Islet precursor cell (in vitro differentiated cells): ENCODE results near the gene FTCDNL1.

Experiments
- DNase-seq: peaks from one replicate; pipeline ENCODE4 v3.0.0-alpha.2; 2018

Gene FTCDNL1

GRCh38 chr2:199850718-199851500 lies at the start of gene FTCDNL1:
Gene FTCDNL1 (minus strand): TSS chr2:199851192. CDS start chr2:199848962, 2,230 bp downstream.
- DNase-seq = peak; percentile 81

GRCh38 chr2:199896617-199897016 lies 45.6 kb upstream of the FTCDNL1 start:
- DNase-seq = no peak

DNA sequence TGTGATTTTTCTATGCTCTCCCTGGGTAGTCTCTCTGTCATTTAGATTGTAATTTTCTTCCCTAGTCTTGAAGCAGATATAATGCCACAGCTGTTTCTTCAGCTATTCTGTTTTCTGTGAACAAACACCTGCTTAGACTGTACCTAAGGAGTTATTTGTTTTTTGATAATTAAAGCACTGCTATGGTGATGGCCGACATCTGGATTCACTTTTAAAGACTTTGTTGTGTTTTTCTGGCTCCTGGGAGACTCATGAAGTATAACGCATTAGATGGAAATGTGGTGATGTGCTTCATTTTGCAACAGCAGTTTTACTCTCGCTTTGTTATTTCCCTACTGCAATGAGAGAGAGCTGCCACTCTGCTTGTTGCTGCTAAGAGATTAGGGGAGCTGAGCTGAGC lies 44.4 kb upstream of the FTCDNL1 start:
- no peak for DNase-seq

DNA sequence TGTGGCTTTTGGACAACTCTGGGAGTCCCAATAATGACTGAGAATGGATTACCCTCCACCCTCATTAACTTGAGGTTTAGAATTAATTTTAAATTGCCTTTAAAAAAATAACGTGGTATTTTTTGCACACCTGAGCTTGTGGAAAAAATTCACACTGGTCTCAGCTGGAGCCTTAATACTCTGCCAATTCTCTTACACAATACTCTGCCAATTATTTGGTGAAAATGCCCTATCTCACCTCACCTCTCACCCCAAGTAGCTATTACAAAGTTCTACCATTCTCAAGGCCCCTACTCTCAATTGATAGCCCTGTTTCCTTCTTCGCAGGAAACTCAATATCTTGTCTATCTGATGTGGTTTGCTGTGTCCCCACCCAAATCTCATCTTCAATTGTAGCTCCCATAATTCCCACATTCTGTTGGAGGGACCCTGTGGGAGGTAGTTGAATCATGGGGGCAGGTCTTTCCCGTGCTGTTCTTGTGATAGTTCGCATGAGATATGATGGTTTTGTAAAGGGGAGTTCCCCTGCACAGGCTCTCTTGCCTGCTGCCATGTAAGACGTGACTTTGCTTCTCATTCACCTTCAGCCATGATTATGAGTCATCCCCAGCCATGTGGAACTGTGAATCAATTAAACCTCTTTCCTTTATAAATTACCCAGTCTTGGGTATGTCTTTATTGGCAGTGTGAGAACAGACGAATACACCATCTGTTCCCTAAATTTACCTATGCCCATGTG lies 32.7 kb upstream of the FTCDNL1 start:
- no peak for DNase-seq

GRCh38 chr2:199882667-199883066 lies 31.7 kb upstream of the FTCDNL1 start:
- DNase-seq = no peak

- DNase-seq = peak; percentile 68
Observed at GRCh38 chr2:199875400-199875799, 24.4 kb upstream of the FTCDNL1 start.

- DNase-seq = no peak
Observed at GRCh38 chr2:199874209-199874608, 23.2 kb upstream of the FTCDNL1 start.

- no peak for DNase-seq
Observed at GRCh38 chr2:199870581-199870980, 19.6 kb upstream of the FTCDNL1 start.

DNA sequence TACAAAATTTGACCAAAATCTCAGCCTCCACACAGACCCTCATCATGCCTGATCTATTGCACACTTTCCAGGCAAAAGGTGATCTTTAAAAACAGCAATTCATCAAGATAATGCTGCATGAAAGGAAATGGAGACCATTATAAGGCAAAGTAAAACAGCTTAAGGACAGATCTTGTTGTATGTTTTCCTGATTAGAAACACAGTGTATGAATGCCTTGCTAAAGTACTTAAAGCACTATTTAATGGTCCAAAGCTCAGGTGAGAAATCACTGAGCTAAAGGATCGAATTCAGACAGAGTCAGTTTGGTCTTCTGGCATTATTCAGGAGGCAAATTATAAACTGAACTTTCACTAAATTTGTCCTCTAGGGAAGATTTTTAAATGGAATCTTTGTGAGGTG lies 18.7 kb upstream of the FTCDNL1 start:
- no peak for DNase-seq

DNA sequence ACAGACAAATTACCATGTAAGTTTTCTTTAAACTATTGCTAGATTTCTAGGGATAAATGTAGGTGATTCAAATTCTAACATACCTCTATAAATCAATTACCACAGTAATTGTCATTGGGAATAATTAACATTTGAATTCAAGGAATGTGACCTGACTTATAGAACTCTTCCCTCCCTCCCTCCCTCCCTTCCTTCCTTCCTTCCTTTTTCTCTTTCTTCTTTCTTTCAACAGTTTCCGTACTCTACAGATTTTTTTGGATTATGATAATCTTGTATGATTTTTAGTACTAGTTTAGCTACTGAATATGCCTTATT lies 18.2 kb upstream of the FTCDNL1 start:
- no peak for DNase-seq

DNA sequence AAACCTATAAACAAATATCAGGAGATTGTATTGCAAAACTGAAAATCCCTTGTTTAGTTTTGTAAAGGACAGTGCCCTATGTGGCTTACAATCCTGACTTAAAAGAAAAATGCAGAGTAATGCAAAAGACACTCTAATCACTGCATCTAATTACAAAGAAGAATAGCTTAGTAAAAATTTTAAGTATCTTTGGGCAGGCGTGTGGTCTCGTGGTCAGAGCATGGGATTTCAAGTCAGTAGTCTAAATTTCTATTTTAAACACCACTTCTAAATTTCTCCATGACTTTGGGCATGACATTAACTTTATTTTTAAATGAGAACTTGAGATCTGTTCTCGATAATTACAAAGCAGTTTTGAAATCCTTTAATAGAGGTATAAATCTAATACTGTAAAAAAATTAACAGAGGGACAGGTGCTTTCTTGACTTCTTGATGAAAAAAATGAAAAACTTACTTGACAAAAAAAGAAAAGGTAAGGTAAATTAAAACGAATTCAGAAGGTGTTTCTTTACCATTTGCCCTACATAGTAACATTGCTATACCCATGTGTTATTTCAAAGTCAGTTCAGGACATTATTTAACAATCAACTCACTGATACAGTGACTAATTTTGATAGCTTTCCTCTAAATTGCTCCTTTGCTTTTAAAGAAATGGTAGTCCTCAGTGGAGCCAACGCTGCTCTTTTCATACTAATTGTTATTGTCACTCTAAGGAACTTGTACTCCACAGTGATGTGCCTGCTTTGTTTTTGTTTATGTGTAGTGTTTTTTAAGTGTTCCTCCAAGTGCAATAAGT lies 17.6 kb upstream of the FTCDNL1 start:
- DNase-seq = no peak

GRCh38 chr2:199865905-199866304 lies 14.9 kb upstream of the FTCDNL1 start:
- DNase-seq = no peak

GRCh38 chr2:199862788-199863187 lies 11.8 kb upstream of the FTCDNL1 start:
- no peak for DNase-seq

DNA sequence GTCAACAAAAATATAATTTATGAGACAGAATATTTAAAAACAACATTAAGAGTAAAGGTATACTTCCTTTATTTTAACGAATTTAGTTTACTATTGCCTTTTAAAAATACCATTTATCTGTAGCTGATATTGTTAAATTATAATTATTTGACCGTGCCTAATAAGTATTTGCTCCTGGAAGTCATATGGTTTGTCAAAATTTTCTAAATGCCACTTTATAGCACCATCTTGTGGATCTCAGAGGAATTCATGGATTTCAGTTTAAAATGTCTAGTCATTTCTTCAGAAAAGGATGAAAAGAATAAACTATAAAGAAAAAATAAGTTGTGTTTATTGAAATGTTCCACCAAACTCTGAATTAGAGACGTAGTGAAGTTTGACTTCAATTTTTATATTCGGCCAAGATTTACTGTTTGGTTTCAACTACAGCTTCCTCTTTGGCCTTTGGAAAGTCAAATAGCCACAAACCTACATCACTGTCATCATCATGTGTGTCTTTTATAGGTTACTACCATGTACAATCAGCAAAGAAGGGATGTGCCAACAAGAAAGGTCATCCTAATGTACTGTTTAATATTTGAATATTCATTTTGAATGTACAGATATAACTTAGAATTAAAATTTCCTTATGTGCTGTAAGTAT lies 10.3 kb upstream of the FTCDNL1 start:
- DNase-seq = no peak

- DNase-seq = no peak
Observed at GRCh38 chr2:199855812-199856211, 4.8 kb upstream of the FTCDNL1 start.

DNA sequence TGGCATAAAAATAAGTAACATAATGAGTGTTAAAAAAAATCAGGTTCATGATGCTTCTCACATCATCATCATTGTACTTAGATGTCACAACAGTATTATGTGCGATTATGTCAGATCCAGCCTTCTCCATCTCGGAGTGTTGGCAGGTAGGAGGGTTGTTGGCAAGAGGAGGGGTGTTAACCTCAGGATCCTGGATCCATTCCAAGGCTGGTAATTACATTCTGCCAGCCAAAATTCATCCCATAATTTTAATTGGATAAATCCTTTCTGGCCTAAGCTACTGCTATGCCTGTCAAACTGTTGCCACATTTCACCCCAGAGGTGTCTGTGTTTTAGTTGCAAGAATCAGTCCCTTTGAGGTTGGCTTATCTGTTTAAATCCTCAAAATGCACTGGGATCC lies 891 bp upstream of the FTCDNL1 start:
- no peak for DNase-seq

GRCh38 chr2:199851501-199851810 lies 464 bp upstream of the FTCDNL1 start:
- no peak for DNase-seq

DNA sequence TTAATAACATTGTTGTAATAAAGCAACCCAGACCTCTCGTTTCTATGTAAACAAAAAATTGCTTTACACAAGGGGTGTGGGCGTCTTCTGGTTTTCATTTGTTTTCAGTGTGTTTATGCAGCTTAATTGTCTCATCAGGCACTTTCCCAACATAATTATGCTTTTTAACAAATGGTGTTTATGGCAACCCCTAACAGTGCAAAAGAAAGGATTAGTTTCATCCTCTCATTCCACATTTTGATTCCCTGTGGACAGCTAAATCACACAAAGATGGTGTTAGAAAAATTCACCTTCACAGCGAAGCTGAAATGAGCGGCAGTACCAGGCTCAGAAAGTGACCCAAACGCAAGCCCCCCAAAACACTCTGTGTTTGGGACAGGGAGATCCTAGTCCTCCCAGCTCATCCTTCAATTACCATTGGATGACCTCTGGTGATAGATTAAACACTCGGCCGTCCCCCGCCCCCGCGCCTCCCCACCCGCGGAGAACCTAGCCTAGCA lies 724 bp downstream of the FTCDNL1 start:
- no peak for DNase-seq

DNA sequence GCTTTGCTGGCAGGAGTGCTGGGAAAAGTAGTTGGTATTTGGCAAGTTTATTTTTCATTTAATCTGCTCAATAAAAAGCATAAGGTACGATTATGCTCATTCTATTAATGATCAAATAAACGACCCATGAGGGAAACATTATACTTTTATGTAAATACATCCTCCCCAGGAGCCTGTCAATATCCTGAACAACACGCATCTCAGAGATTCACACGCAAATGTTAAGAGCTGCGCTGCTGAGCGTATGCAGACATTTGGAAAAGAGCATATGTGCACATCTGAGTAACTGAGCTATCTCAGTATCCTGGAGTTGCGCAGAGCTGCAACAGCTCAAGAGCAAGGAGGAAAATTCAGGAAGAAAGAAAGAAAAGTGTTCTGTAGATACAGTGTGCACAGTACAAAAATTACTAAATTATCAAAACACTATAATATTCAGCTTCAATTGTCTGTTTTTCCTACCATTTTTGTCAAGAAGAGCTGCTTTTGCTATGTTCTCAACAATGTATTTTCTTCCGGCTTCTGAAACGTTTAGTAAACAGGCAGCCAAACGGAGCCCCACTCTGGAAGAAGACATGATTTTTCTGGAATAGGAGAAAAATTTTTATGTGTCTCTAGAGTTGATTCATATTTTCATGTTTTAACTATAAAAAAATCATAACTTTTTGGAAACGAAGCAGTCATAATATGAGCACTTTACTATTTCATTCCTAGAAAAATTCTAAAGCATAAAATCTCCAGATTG lies 2.4 kb downstream of the FTCDNL1 start:
- no peak for DNase-seq

DNA sequence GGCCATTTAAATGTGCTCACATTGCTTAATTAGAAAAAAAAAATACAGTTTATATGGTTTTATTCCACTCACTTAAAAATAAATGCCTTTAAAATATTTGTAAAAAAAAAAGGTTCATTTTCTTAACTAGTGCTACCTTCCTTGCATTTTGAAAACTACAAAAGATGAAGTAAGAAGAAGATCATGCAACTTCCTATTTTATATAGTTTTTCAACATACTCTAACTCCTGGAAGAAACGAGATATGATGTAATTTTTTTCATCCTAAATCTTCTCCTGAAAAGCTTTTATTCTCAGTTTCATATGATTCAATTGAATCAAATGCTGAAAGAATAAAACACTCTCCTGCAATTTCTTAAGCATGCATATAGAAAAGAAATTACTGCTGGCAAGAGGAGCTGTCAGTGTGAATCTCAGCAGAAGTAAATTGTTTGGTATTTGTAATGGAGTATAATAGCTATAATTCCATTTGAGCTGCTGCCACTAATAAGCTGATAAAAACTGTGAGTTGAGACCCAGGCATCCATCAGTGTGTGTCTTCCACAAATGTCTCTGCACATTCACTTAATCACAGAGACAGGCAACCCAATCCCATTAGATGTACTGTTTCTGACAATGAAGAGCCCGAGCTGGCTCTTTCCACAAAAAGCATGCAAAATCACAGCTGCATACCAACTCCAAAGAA lies 3.7 kb downstream of the FTCDNL1 start:
- DNase-seq = no peak

DNA sequence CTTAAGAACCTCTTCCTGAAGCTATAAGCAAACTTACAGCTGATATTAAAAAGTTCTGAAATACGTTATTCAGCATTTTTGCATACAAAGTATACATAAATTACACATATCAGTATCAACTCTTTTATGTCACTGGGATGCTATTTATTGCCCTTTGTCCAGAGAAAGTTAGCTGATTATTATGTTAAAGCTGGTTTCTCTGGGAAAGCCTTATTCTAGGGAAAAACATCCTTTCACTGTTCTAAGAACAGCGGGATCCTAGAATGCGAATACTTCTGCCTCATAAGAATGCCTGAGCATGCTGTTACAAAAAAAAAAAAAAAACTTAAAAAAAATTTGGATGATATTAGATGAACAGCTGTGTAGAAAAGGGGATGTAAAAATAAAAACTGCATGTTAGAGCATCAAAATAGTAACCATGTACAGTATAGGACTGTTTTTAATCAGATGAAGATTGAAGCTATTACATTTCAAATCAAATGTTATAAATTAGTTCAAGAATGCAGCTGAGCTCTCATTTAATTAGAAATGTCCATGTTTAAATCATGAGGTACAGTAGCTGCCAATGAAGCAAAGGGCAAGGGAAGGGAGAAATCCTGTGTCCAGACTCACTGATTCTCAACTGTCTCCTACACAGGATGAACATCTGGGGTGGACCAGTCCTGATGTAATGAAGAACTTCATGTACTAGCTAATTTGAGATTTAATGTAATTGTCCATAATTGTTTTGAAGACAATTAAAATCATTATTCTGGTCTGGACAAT lies 8.2 kb downstream of the FTCDNL1 start:
- no peak for DNase-seq
